ENCODE data around the gene BMERB1.
"Not testable (repeated sequence)": the region's sequence is repeated elsewhere in the genome, so short reads cannot be mapped to it uniquely, and the experiment has no call there.

Gene BMERB1

DNA sequence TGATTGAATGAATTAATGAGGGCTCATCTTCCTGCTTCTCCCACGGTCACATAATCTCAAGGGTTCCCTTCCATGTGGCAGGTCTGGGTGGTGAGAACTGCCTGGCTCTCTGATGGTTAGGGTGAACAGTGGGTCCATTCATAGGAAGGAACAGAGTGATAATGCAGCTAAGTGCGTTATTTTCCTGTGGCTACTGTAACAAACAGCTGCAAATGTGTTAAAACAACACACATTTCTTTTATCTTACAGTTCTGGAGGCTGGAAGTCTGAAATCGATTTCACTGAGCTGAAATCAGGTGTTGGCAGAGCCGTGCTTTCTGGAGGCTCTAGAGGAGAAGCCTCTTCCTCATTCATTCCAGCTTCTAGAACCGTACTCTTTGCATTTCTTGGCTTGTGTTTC is 95.3 kb downstream of the BMERB1 start:
- DNase-seq = no peak

- no peak for DNase-seq
These were observed 95.7 kb downstream of the BMERB1 start for GRCh38 chr16:15530085-15530484.

DNA sequence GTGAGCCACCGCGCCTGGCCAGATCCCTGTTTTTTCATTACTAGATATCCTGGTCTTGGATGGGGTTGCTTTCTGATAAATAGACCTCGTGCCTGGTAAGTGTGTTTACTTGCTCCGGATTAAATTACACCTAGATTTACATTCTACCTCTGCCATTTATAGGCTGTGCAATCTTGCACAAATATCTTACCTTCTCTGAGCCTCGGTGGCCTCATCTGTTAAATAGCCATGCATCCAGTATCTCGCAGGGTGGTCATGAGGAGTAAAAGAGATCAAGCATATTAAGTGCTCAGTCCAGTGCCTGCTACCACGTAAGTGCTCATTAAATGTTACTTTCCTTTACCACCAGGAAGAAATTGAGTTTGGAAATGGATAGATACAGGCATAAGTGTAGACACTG is 98.4 kb downstream of the BMERB1 start:
- no peak for DNase-seq

GRCh38 chr16:15533386-15533785 is 99.0 kb downstream of the BMERB1 start:
- no peak for DNase-seq

- no peak for DNase-seq
These were observed 101.4 kb downstream of the BMERB1 start for GRCh38 chr16:15535772-15536171.

GRCh38 chr16:15536843-15537242 is 102.5 kb downstream of the BMERB1 start:
- no peak for DNase-seq

- no peak for DNase-seq
These were observed 104.1 kb downstream of the BMERB1 start for GRCh38 chr16:15538507-15538906.

GRCh38 chr16:15539197-15539596 is 104.8 kb downstream of the BMERB1 start:
- DNase-seq = no peak

GRCh38 chr16:15542261-15542660 is 107.9 kb downstream of the BMERB1 start:
- no peak for DNase-seq

GRCh38 chr16:15542734-15543347 is 108.5 kb downstream of the BMERB1 start:
- DNase-seq = no peak

GRCh38 chr16:15544405-15544804 is 110.0 kb downstream of the BMERB1 start:
- no peak for DNase-seq

DNA sequence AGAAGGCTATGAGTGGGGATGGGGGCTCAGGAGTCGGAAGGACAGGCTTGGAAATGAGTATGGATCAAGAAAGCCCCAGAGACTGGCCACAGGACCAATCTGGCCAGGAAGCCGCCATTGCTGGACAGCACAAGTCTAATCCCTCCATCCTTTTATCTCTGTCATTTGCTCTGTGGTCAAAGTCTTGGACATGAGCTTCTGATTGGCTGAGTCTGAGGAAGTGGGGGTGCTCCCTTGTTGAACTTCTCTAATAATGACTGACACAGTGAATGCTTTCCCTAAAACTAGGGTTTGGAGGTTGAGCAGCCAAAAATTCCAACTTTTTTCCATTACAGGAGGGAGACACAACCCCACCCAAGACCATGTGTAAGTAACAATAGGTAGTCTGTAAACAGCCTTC is 111.2 kb downstream of the BMERB1 start:
- no peak for DNase-seq

GRCh38 chr16:15547072-15547767 is 112.8 kb downstream of the BMERB1 start:
- DNase-seq = not testable (repeated sequence)

- no peak for DNase-seq
These were observed 113.3 kb downstream of the BMERB1 start for GRCh38 chr16:15547768-15548096.

DNA sequence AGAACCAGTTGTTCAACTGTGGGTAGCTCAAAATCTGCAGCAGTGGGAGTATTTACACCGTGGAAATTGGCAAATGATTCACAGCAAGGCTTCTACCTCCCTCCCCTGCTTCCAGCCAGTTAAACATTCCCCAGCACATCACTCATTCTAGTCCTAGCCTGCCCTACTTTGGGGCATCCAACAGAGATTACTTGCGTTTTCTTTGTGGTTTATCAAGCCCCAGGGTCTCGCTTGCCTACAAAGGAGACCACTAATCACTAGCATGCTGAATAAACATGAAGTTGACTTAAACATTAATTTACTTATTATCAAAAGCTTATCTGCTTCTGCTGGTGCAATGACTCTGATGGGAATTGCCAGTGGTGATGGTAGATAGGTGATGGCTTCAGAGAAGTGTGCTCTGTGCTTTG is 114.1 kb downstream of the BMERB1 start:
- DNase-seq = no peak

GRCh38 chr16:15552507-15552906 is 118.1 kb downstream of the BMERB1 start:
- DNase-seq = peak in 1 of 2 experiments; percentile 23

GRCh38 chr16:15553313-15554088 is 119.1 kb downstream of the BMERB1 start:
- DNase-seq = peak; percentile 29 to 57

DNA sequence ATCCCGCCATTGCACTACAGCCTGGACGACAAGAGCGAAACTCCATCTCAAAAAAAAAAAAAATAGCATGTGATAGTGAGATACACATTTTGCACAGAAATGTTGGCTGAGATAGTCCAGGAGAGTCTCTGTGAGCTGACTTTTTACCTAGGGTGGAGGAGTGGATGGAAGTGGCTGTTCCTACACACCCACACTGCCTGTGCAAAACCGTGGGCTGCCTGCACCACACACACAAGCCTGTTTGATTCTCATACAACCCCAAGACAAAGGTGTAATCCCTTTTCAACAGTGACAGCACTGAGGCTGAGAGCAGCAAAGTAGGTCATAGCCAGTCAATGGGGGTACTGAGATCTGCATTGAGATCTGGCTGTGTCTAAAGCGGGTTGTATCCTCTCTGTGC is 121.7 kb downstream of the BMERB1 start:
- DNase-seq = no peak

DNA sequence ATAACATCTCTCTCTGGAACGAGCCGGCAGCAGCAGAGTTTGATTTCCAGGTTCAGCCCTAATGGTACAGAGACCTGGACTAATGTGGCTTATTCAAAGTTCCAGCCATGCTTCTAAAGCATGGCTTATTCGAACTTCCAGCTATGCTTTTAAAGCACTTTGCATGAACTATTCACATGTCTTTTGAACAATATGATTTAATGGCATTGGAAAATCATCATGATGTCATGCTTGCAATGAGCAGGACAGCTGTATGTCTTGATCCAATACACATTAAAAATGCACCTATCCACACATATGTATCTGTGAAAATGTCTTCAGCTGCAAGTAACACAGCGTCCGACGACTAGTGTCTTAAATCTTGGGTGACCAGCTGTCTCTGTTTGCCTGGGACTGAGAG is 122.9 kb downstream of the BMERB1 start:
- no peak for DNase-seq

DNA sequence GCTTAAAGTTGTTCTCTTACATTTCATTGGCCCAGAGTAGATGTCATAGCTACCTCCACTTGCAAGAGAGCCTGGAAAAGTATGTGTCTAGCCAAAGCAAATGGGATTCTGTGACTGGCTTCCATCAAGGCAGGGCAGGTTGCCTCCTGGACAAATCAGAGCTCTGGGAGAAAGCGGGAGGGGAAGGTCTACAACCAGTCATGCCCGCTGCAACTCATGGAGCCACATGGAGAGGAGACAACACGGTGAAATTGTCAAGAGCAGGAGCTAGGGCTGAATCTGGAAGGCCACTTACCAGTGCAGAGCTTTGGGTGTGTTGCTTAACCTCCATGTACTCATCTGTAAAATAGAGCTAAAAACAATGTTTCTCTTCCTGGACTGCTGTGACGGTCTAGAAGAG is 124.8 kb downstream of the BMERB1 start:
- DNase-seq = no peak

DNA sequence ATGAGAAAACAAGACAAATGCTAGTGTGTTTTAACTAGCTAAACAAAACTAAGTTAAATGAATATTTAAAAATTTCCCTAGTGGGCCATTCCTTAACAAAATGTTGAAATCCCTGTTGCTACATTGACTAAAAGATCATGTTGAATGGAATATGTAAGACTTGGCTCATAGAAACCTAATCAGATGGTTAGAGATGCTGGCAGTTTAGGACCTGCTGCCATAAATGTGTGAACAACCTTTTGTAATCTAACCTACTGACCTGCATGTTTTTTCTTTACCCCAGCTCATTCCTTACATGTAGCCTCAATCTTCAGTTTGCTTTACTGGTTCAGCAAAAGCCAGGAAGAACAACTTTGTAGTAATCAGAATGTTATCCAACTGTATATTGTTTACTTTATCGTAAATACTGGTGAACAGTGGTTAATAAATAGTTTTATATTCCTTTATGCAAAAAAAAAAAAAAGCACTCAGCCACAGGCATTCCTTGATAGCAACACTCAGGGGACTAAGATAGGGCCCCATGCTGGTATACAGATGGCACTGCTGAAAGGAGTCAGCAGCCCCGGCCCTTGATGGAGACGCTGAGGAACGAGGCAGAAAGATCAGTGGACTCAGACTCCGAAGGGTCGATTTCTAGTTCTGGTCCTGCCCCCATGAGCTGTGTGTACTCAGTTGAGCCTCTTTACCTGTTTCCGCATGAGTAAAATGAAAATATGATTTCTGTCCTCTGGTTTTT is 130.4 kb downstream of the BMERB1 start:
- no peak for DNase-seq

GRCh38 chr16:15566095-15566494 is 131.7 kb downstream of the BMERB1 start:
- DNase-seq = no peak

DNA sequence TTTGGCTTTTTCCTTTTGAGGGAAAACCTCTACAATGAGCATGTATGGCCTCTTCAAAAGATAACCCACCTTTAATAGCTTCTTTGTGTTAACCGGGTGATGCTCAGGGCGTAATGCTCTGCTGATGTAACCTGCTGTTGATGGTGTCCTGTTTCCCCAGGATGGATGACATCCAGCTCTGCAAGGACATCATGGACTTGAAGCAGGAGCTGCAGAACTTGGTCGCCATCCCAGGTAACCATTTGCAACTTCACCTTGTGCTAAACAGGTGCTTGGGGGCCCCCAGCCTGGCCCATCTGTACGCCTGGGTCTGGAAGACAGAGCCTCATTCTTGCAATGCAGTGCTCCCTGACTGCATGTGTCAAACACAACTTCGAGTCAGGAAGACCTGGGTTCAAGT is 133.4 kb downstream of the BMERB1 start:
- no peak for DNase-seq

GRCh38 chr16:15570666-15571065 is 136.3 kb downstream of the BMERB1 start:
- DNase-seq = not testable (repeated sequence)
